ENCODE results near the gene C2orf69.

- TF ChIP-seq CTCF (conservative IDR thresholded peaks at IDR 0.05; ENCODE audit: low read depth in 2 of 2) (no peak), CREB1 (CRISPR knock-in tag; IDR thresholded peaks at IDR 0.05; ENCODE audit: low read depth) (no peak), EZH2phosphoT487 (IDR thresholded peaks at IDR 0.05; ENCODE audit: unreplicated experiment) (no peak)
Observed at GRCh38 chr2:199975273-199975895, 64.3 kb downstream of the C2orf69 start.

Measured in GM23338 (cell line).